ENCODE data around the gene TF. TPM values are rescaled to one million over a fixed set of nuclear protein-coding genes. Genes with fewer than 3 reads are reported as not detected.
A peak's percentile ranks its signal among the peaks of the same experiment; 100 is the strongest.

The TF gene
- total RNA-seq, 1 donor from 2014 or later = 4.4 TPM

GRCh38 chr3:133821767-133822638 is 75.8 kb downstream of the TF start:
- H3K4me3 Mint-ChIP-seq (ENCODE audit: low read depth) = no peak overlapping the region
- peaks cover 9% of the 10 kb centered on the region for H3K36me3 Mint-ChIP-seq (ENCODE audit: insufficient read depth)
- H3K9me3 Mint-ChIP-seq (ENCODE audit: low read depth) = no peaks in the 10 kb centered on the region
- no peak for DNase-seq (ENCODE audit: low spot score, unreplicated experiment)
- no peak overlapping the region for H3K27ac Mint-ChIP-seq
- H3K4me1 Mint-ChIP-seq (ENCODE audit: low read depth) = no peaks in the 10 kb centered on the region
- H3K27me3 Mint-ChIP-seq = no peaks in the 10 kb centered on the region
- peak; percentile 32 for TF ChIP-seq CTCF (IDR thresholded peaks at IDR 0.05; ENCODE audit: unreplicated experiment)

DNA sequence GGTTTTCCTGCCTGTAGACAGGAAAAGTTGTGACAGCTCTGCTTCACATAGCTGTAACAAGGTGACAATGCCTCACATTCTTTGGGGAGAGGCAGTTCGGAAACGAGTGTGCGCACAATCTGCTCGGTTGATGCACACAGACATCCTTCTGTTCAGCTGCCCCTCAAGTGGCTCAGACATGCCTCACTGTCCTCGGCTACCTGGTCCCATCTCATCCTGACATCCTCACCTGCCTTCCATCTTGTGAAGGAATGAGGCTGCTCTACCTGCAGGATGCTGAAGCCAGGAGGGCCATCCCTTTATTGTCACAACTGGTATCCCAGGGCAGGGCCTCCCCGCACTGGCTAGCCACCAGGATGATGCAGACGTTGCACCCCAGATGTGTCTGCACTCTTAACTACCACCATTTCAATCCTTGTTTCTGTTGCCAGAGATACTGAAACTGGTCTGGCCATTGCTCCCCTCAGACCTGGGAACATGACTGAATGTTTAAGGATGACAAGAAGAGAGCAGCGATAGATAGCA is 78.8 kb downstream of the TF start:
- Mint-ChIP-seq H3K4me1 (ENCODE audit: low read depth) (no peaks in the 10 kb centered on the region), H3K27me3 (no peaks in the 10 kb centered on the region), H3K36me3 (ENCODE audit: insufficient read depth) (peaks cover 7% of the 10 kb centered on the region), H3K27ac (no peak overlapping the region), H3K4me3 (ENCODE audit: low read depth) (no peak overlapping the region), H3K9me3 (ENCODE audit: low read depth) (no peaks in the 10 kb centered on the region)
- no peak for DNase-seq (ENCODE audit: low spot score, unreplicated experiment)
- no peak for TF ChIP-seq CTCF (IDR thresholded peaks at IDR 0.05; ENCODE audit: unreplicated experiment)

GRCh38 chr3:133825969-133826727 is 80.0 kb downstream of the TF start:
- TF ChIP-seq CTCF (IDR thresholded peaks at IDR 0.05; ENCODE audit: unreplicated experiment) = no peak
- Mint-ChIP-seq H3K27ac (no peak overlapping the region), H3K36me3 (ENCODE audit: insufficient read depth) (peaks cover 3% of the 10 kb centered on the region), H3K4me3 (ENCODE audit: low read depth) (no peak overlapping the region), H3K9me3 (ENCODE audit: low read depth) (no peaks in the 10 kb centered on the region), H3K27me3 (no peaks in the 10 kb centered on the region), H3K4me1 (ENCODE audit: low read depth) (no peaks in the 10 kb centered on the region)
- DNase-seq (ENCODE audit: low spot score, unreplicated experiment) = no peak

DNA sequence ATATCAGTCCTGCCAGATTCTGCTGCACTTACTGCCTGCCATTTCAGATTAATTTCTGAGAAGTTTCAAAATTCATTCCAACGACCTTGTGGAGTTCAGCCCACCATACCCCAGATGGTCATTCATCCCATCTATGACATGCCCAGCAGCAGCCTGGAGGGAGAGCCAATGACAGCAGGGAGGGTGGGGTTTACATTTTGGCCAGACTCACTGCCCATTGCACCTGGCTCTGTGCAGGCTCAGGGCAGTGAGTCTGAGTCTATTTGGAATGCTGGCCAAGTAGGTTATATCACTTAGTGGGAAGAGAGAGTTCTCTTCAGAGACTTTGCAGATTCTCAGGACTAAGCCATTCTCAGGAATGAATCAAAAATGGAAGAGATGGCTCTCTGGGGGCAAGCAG is 80.9 kb downstream of the TF start:
- TF ChIP-seq CTCF (IDR thresholded peaks at IDR 0.05; ENCODE audit: unreplicated experiment) = no peak
- H3K9me3 Mint-ChIP-seq (ENCODE audit: low read depth) = no peaks in the 10 kb centered on the region
- H3K27ac Mint-ChIP-seq = no peak overlapping the region
- no peak for DNase-seq (ENCODE audit: low spot score, unreplicated experiment)
- no peaks in the 10 kb centered on the region for H3K27me3 Mint-ChIP-seq
- no peaks in the 10 kb centered on the region for H3K4me1 Mint-ChIP-seq (ENCODE audit: low read depth)
- no peak overlapping the region for H3K4me3 Mint-ChIP-seq (ENCODE audit: low read depth)
- H3K36me3 Mint-ChIP-seq (ENCODE audit: insufficient read depth) = peaks cover 2% of the 10 kb centered on the region

GRCh38 chr3:133827684-133828083 is 81.5 kb downstream of the TF start:
- no peak for TF ChIP-seq CTCF (IDR thresholded peaks at IDR 0.05; ENCODE audit: unreplicated experiment)
- H3K27me3 Mint-ChIP-seq = no peaks in the 10 kb centered on the region
- H3K4me3 Mint-ChIP-seq (ENCODE audit: low read depth) = no peak overlapping the region
- no peak for DNase-seq (ENCODE audit: low spot score, unreplicated experiment)
- no peak overlapping the region for H3K27ac Mint-ChIP-seq
- H3K9me3 Mint-ChIP-seq (ENCODE audit: low read depth) = no peaks in the 10 kb centered on the region
- H3K4me1 Mint-ChIP-seq (ENCODE audit: low read depth) = no peaks in the 10 kb centered on the region
- H3K36me3 Mint-ChIP-seq (ENCODE audit: insufficient read depth) = peaks cover 2% of the 10 kb centered on the region
